ENCODE results near the gene HIP1. TPM values are rescaled to one million over a fixed set of nuclear protein-coding genes. Genes with fewer than 3 reads are reported as not detected.

Gene HIP1
- total RNA-seq, 1 experiment from 2014 or later = 11.1 TPM

DNA sequence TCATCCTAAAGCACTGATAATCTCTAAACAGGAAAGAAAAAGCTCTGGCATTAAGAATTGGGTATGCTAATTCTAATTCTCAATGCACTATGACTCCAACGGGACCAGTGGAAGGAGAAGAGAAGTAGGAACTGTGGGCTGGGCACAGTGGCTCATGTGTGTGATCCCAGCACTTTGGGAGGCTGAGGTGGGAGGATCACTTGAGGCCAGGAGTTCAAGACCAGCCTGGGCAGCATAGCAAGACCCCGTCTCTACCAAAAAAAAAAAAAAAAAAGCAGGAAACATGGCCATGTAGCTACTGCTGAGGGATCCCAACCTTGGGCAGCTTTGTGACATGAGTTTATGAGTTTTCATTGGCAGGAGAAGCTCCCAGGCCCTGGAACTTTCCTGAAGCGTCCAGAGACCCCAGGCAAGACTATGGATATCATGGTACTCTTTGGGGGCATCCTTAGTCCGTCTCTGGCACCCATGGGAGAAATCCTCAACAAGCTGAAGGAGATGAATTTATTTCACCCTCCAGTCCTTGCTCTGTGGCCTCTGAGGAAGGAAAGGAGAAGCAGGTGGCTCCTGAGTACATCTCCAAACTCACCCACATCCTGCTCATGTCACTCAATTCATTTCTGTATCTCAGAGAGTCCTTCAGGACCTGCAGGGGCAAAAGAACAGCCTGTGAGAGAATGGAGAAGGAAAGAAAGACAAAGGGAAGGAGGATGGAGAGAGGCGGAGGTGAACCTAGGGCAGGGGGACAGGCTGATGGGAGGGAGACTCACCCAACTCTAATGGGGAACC lies 147.1 kb downstream of the HIP1 start:
- intact Hi-C loops (cut with micrococcal nuclease) = no loop called here
- Mint-ChIP-seq H3K4me3 (ENCODE audit: unreplicated experiment) (no peak overlapping the region), H3K27me3 (ENCODE audit: insufficient read depth, unreplicated experiment) (no peaks in the 10 kb centered on the region), H3K27ac (ENCODE audit: low read depth, unreplicated experiment) (no peak overlapping the region), H3K4me1 (ENCODE audit: insufficient read depth, unreplicated experiment) (no peaks in the 10 kb centered on the region), H3K36me3 (ENCODE audit: insufficient read depth, unreplicated experiment) (peaks cover 13% of the 10 kb centered on the region), H3K9me3 (ENCODE audit: unreplicated experiment) (peaks cover 11% of the 10 kb centered on the region)
- TF ChIP-seq, protein P1, sequence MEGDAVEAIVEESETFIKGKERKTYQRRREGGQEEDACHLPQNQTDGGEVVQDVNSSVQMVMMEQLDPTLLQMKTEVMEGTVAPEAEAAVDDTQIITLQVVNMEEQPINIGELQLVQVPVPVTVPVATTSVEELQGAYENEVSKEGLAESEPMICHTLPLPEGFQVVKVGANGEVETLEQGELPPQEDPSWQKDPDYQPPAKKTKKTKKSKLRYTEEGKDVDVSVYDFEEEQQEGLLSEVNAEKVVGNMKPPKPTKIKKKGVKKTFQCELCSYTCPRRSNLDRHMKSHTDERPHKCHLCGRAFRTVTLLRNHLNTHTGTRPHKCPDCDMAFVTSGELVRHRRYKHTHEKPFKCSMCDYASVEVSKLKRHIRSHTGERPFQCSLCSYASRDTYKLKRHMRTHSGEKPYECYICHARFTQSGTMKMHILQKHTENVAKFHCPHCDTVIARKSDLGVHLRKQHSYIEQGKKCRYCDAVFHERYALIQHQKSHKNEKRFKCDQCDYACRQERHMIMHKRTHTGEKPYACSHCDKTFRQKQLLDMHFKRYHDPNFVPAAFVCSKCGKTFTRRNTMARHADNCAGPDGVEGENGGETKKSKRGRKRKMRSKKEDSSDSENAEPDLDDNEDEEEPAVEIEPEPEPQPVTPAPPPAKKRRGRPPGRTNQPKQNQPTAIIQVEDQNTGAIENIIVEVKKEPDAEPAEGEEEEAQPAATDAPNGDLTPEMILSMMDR (IDR thresholded peaks at IDR 0.05; ENCODE audit: unreplicated experiment) = no peak
- DNase-seq (ENCODE audit: unreplicated experiment) = no peak
- CTCF ChIA-PET = interaction anchor here (0.5 kb wide), 1 partner anchor 553 kb away, joined by 3 read pairs; no protein-coding TSS in a partner anchor
- POLR2A ChIA-PET = no interaction called here
- BruUV-seq (replicated peaks) = no TSS peak

DNA sequence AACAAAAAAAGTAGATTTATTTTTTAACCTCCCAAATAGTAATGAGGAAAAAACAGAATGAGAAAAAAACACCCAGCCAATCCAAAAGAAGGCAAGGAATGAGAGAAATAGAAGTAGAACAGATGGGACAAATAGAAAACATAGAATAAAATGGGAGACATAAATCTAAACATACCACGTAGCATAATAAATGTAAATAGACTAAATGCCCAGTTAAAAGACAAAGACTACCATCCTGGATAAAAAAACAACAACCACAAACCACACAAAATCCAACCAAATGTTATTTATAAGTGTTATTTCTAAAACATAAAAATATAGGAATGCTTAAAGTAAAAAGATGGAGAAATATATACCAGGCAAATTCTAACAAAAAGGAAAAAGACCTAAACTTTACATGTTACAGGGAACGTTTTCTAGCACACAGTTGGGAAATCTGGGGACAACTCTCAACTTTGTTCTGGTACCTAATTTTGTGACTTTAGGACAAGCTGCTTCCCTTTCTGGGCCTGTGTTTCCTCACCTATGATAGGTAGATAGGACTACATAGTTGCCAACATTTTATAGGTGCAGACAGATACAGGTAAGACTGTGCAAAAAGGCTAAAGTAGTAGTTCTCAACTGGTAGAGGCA lies 148.3 kb downstream of the HIP1 start:
- Mint-ChIP-seq H3K27ac (ENCODE audit: low read depth, unreplicated experiment) (no peak overlapping the region), H3K4me1 (ENCODE audit: insufficient read depth, unreplicated experiment) (no peaks in the 10 kb centered on the region), H3K4me3 (ENCODE audit: unreplicated experiment) (no peak overlapping the region), H3K27me3 (ENCODE audit: insufficient read depth, unreplicated experiment) (no peaks in the 10 kb centered on the region), H3K9me3 (ENCODE audit: unreplicated experiment) (peaks cover 11% of the 10 kb centered on the region), H3K36me3 (ENCODE audit: insufficient read depth, unreplicated experiment) (peaks cover 24% of the 10 kb centered on the region)
- intact Hi-C loops (cut with micrococcal nuclease) = no loop called here
- TF ChIP-seq, protein P1 (IDR thresholded peaks at IDR 0.05; ENCODE audit: unreplicated experiment) = no peak
- no peak for DNase-seq (ENCODE audit: unreplicated experiment)
- ChIA-PET POLR2A (no interaction called here), CTCF (no interaction called here)
- no TSS peak for BruUV-seq (replicated peaks)

DNA sequence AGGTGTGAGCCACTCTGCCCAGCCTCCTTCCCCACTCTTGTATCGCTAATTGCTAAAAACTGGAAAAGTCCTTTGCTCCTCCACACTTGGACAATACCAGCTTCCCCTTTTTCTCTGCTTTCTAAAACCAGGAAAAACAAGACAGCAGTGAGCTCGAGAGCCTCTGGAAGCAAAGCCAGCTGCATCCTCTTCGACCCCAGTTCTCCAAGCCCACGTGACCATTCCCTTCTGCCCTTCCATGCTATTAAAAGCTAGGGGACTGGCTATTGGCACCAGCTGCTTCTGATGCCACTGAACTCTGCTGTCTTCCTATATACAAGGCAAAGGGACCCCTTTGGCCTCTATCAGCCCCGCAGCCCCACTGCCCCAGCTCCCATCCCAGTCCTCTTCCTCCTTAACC lies 154.4 kb downstream of the HIP1 start:
- Mint-ChIP-seq H3K9me3 (ENCODE audit: unreplicated experiment) (no peaks in the 10 kb centered on the region), H3K27ac (ENCODE audit: low read depth, unreplicated experiment) (no peak overlapping the region), H3K4me1 (ENCODE audit: insufficient read depth, unreplicated experiment) (no peaks in the 10 kb centered on the region), H3K4me3 (ENCODE audit: unreplicated experiment) (no peak overlapping the region), H3K27me3 (ENCODE audit: insufficient read depth, unreplicated experiment) (no peaks in the 10 kb centered on the region), H3K36me3 (ENCODE audit: insufficient read depth, unreplicated experiment) (peaks cover 54% of the 10 kb centered on the region)
- no peak for DNase-seq (ENCODE audit: unreplicated experiment)
- TF ChIP-seq, protein P1 (IDR thresholded peaks at IDR 0.05; ENCODE audit: unreplicated experiment) = no peak
- CTCF ChIA-PET = no interaction called here
- BruUV-seq (replicated peaks) = no TSS peak
- intact Hi-C loops (cut with micrococcal nuclease) = no loop called here
- POLR2A ChIA-PET = interaction anchor here (0.5 to 0.8 kb wide), 2 partner anchors 22 to 102 kb away, joined by 3 to 4 read pairs; no protein-coding TSS in a partner anchor

DNA sequence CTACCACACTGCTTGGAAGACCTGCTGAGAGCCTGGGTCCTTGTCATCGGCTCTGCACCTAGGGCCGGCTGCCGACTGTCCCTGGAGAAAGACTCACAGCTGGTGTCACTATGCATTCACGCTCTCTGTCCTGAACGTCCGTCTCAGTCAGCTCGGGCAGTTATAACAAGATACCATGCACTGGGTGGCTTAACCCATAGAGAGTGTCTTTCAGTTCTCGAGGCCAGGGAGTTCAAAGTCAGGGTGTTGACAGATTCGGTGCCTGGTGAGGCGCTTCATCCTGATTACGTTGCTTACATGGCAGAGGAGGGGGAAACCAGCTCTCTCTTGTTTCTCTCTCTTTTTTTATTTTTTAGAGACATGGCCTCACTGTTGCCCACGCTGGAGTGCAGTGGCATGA lies 155.5 kb downstream of the HIP1 start:
- Mint-ChIP-seq H3K4me3 (ENCODE audit: unreplicated experiment) (no peak overlapping the region), H3K36me3 (ENCODE audit: insufficient read depth, unreplicated experiment) (peaks cover 48% of the 10 kb centered on the region), H3K27me3 (ENCODE audit: insufficient read depth, unreplicated experiment) (no peaks in the 10 kb centered on the region), H3K27ac (ENCODE audit: low read depth, unreplicated experiment) (no peak overlapping the region), H3K9me3 (ENCODE audit: unreplicated experiment) (no peaks in the 10 kb centered on the region), H3K4me1 (ENCODE audit: insufficient read depth, unreplicated experiment) (no peaks in the 10 kb centered on the region)
- no peak for DNase-seq (ENCODE audit: unreplicated experiment)
- TF ChIP-seq, protein P1 (IDR thresholded peaks at IDR 0.05; ENCODE audit: unreplicated experiment) = no peak
- ChIA-PET POLR2A (no interaction called here), CTCF (interaction anchor here (0.6 kb wide), 1 partner anchor 11 kb away, joined by 3 read pairs; no protein-coding TSS in a partner anchor)
- intact Hi-C loops (cut with micrococcal nuclease) = no loop called here
- BruUV-seq (replicated peaks) = no TSS peak

All from MCF 10A (cell line).